Keratinocyte (primary cell): Measurements from ENCODE around the gene LRRC27. TPM values are rescaled to one million over a fixed set of nuclear protein-coding genes. Genes with fewer than 3 reads are reported as not detected.

ENCODE experiments used
- DNase-seq: peaks from one replicate; pipeline ENCODE4 v3.0.0-alpha.2; 2011; ENCODE audit warnings: low read depth, missing footprints, low spot score
- FAIRE-seq: peaks from 2 replicates; lab custom pipeline; 2011; peaks lifted over from hg19 to GRCh38; lab: Jason Lieb, UNC
- H2AFZ ChIP-seq: 2 replicates; pipeline ENCODE4 v1.6.0; 2012; ENCODE audit warnings: low read length, control low read depth, inconsistent platforms; ENCODE audit not compliant: control insufficient read depth
- H3K27ac ChIP-seq: 2 replicates; pipeline ENCODE4 v1.5.1; 2011; ENCODE audit warnings: low read length; ENCODE audit not compliant: control insufficient read depth, insufficient read depth
- H3K27me3 ChIP-seq: 3 replicates; pipeline ENCODE4 v1.6.0; 2011; ENCODE audit warnings: low read length; ENCODE audit not compliant: control insufficient read depth, insufficient read depth; ENCODE audit errors: extremely low read depth
- H3K36me3 ChIP-seq, 2 experiments: 2 replicates in 1 of 2; 3 replicates in 1 of 2; pipeline ENCODE4 v1.5.1; 2011; ENCODE audit warnings: low read length in 2 of 2, mild to moderate bottlenecking in 1 of 2; ENCODE audit not compliant: control insufficient read depth in 2 of 2, insufficient read depth in 2 of 2; ENCODE audit errors: extremely low read depth in 1 of 2
- H3K4me1 ChIP-seq: 3 replicates; pipeline ENCODE4 v1.5.1; 2011; ENCODE audit warnings: low read length; ENCODE audit not compliant: control insufficient read depth, insufficient read depth; ENCODE audit errors: extremely low read depth
- H3K4me2 ChIP-seq: 3 replicates; pipeline ENCODE4 v1.6.0; 2011; ENCODE audit warnings: low read depth, low read length; ENCODE audit not compliant: control insufficient read depth, insufficient read depth; ENCODE audit errors: extremely low read depth
- H3K4me3 ChIP-seq, 3 experiments: fragments of 200-600 bp in 1 of 3; sonication (generic) in 1 of 3; 2 replicates in 2 of 3; 3 replicates in 1 of 3; pipeline ENCODE4 v1.5.1; 2011 to 2016; ENCODE audit warnings: low read length in 3 of 3, mild to moderate bottlenecking in 3 of 3, control low read depth in 2 of 3, inconsistent platforms in 1 of 3, low read depth in 1 of 3, mixed read lengths in 1 of 3, mixed run types in 1 of 3, moderate library complexity in 1 of 3; ENCODE audit not compliant: control insufficient read depth in 2 of 3, insufficient read depth in 2 of 3; ENCODE audit errors: extremely low read depth in 1 of 3
- H3K79me2 ChIP-seq: 2 replicates; pipeline ENCODE4 v1.6.0; 2012; ENCODE audit warnings: low read length; ENCODE audit not compliant: control insufficient read depth, insufficient read depth
- H3K9ac ChIP-seq: 3 replicates; pipeline ENCODE4 v1.6.0; 2011; ENCODE audit warnings: low read length; ENCODE audit not compliant: control insufficient read depth, insufficient read depth; ENCODE audit errors: extremely low read depth
- H3K9me1 ChIP-seq: 3 replicates; pipeline ENCODE4 v1.6.0; 2011; ENCODE audit warnings: low read length; ENCODE audit not compliant: control insufficient read depth, insufficient read depth; ENCODE audit errors: extremely low read depth
- H3K9me3 ChIP-seq: 2 replicates; pipeline ENCODE4 v1.5.1; 2012; ENCODE audit warnings: low read depth, low read length; ENCODE audit not compliant: control insufficient read depth
- H4K20me1 ChIP-seq: 3 replicates; pipeline ENCODE4 v1.6.0; 2011; ENCODE audit warnings: low read length; ENCODE audit not compliant: control insufficient read depth, insufficient read depth; ENCODE audit errors: extremely low read depth
- EZH2 ChIP-seq: IDR thresholded peaks from one replicate; pipeline ENCODE4 v1.6.1; 2012; ENCODE audit warnings: inconsistent platforms, mild to moderate bottlenecking, low read length, moderate library complexity
- dilution Hi-C: fragments of 300-500 bp; cut with MboI; formaldehyde crosslinking; loops from one replicate; pipeline ENCODE4 v1.7.0; 2020; ENCODE audit warnings: low sequenced_read_pairs; ENCODE audit not compliant: extremely low pct_ligation_motif_present
- polyA plus RNA-seq, 5 experiments: library from polyadenylated mRNA; depleted of rRNA in 3 of 5; stranded (reverse) in 3 of 5; stranded (forward) in 1 of 5; unstranded in 1 of 5; fragments of >200 nt; gene quantifications; 1 replicate in 1 of 5; 2 replicates in 3 of 5; 3 replicates in 1 of 5; pipeline versions ENCODE4 v1.2.1 to v1.2.3, GENCODE V29; 2011 to 2012; ENCODE audit warnings: missing spikeins in 2 of 5, low read depth in 1 of 5, low replicate concordance in 1 of 5
- TF ChIP-seq, protein P1 (sequence below), 3 experiments: IDR thresholded peaks in 1 of 3; conservative IDR thresholded peaks in 1 of 3; optimal IDR thresholded peaks in 1 of 3; 2 replicates in 2 of 3; 3 replicates in 1 of 3; pipeline versions ENCODE3 to v1.5.1; 2011; ENCODE audit warnings: low read length in 3 of 3, mild to moderate bottlenecking in 3 of 3, moderate library complexity in 2 of 3, control low read depth in 1 of 3, inconsistent platforms in 1 of 3; ENCODE audit not compliant: insufficient read depth in 2 of 3; ENCODE audit errors: extremely low read depth in 1 of 3

The LRRC27 gene
- polyA plus RNA-seq, 1 donor (not counting 4 experiments of a cell fraction or from before 2014, with no cell fraction given): 3.0 TPM

DNA sequence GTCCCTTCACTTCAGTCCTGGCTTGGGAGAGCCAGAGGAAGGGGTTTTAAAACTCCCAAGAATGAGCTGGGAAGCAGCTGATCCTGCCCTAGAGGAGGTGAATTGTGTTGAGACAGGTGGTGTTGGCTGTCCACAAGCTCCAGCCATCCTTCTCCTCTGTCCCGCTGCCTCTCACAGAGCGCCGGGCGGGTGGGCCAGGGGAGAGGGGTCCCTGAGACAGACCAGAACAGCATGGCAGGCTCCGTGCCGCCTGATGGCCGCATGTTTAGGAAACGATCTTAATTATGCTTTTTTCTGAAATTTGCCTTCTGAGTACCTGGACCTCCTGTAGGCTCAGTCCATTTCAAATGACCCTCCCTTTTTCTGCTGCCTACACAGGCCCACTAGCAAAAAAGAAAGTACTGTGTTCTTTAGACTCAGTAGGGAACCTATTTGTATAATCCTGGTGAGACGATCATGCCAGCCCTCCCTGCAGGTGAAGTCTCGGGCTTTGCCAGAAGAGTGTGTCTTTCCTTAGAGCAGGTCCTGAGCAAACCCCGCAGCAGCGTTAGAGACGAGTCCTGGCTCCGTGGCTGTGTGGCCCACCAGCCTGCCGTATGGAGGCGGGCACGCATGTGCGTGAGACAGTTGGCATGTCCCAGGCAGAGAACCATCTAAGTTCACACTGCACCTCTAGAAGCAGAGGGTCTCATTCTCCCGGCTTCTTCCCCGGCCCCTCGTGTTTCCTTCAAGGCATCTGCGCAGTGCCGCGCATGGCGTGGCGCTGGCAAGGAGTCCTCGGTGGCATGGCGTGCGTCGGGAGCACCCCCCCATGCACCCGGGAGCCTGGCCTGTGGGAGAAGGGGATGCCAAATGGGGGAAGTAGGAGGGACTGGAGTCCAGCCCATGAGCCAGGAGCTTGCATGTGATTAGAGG, 38.7 kb downstream of the LRRC27 start:
- H3K79me2 ChIP-seq: no peaks in the 10 kb centered on the region
- TF ChIP-seq EZH2: no peak
- TF ChIP-seq, protein P1, sequence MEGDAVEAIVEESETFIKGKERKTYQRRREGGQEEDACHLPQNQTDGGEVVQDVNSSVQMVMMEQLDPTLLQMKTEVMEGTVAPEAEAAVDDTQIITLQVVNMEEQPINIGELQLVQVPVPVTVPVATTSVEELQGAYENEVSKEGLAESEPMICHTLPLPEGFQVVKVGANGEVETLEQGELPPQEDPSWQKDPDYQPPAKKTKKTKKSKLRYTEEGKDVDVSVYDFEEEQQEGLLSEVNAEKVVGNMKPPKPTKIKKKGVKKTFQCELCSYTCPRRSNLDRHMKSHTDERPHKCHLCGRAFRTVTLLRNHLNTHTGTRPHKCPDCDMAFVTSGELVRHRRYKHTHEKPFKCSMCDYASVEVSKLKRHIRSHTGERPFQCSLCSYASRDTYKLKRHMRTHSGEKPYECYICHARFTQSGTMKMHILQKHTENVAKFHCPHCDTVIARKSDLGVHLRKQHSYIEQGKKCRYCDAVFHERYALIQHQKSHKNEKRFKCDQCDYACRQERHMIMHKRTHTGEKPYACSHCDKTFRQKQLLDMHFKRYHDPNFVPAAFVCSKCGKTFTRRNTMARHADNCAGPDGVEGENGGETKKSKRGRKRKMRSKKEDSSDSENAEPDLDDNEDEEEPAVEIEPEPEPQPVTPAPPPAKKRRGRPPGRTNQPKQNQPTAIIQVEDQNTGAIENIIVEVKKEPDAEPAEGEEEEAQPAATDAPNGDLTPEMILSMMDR (optimal IDR thresholded peaks at IDR 0.05 in 1 of 3, IDR thresholded peaks at IDR 0.05 in 1 of 3, conservative IDR thresholded peaks at IDR 0.05 in 1 of 3; ENCODE audit: extremely low read depth in 1 of 3, insufficient read depth in 2 of 3, low read length in 3 of 3): no peak
- no peaks in the 10 kb centered on the region for H3K36me3 ChIP-seq
- H3K27ac ChIP-seq: no peak overlapping the region
- FAIRE-seq (no peak), DNase-seq (no peak)
- H3K27me3 ChIP-seq: peaks cover 9% of the 10 kb centered on the region
- dilution Hi-C loops: no loop called here
- no peaks in the 10 kb centered on the region for H3K4me1 ChIP-seq
- no peaks in the 10 kb centered on the region for H3K9me3 ChIP-seq
- H4K20me1 ChIP-seq: no peaks in the 10 kb centered on the region
- no peak overlapping the region for H3K4me2 ChIP-seq
- no peak overlapping the region for H3K9ac ChIP-seq
- H3K9me1 ChIP-seq: no peaks in the 10 kb centered on the region
- H2AFZ ChIP-seq: no peak overlapping the region
- H3K4me3 ChIP-seq: no peak overlapping the region

DNA sequence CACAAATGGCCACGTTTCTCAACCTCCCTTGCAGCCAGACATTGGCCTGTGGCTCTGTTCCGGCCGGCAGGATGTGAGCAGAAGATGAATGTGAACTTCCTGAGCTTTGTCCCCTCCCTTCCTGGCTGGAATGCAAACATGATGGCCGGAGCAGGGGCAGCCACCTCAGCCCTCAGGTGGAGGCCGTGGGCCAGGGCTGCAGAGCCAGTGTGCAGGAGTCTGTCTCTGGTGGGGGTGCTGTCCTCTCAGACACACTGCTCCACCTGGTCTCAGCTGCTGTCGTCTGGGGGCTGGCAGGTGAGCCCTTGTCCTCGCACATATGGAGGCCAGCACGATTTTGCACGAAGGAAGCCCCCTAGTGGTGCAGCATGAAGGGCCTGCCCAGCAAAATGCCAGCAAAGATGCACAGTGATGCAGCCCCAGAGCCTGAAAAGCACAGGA, 39.7 kb downstream of the LRRC27 start:
- DNase-seq: no peak

More for the DNA sequence above, 39.7 kb downstream of the LRRC27 start:
- no peak for FAIRE-seq
- Histone ChIP-seq H3K4me3 (no peak overlapping the region), H3K36me3 (no peaks in the 10 kb centered on the region), H3K9ac (no peak overlapping the region), H3K4me2 (no peak overlapping the region), H3K9me3 (no peaks in the 10 kb centered on the region), H4K20me1 (no peaks in the 10 kb centered on the region), H2AFZ (no peak overlapping the region), H3K27ac (no peak overlapping the region), H3K27me3 (peaks cover 10% of the 10 kb centered on the region), H3K79me2 (no peaks in the 10 kb centered on the region), H3K4me1 (no peaks in the 10 kb centered on the region), H3K9me1 (no peaks in the 10 kb centered on the region)
- TF ChIP-seq, protein P1 (optimal IDR thresholded peaks at IDR 0.05 in 1 of 3, IDR thresholded peaks at IDR 0.05 in 1 of 3, conservative IDR thresholded peaks at IDR 0.05 in 1 of 3; ENCODE audit: extremely low read depth in 1 of 3, insufficient read depth in 2 of 3, low read length in 3 of 3): peak; percentile 25 to 49 (median 26)
- no peak for TF ChIP-seq EZH2
- dilution Hi-C loops: no loop called here
